ENCODE data around the gene ARSJ. TPM values are rescaled to one million over a fixed set of nuclear protein-coding genes. Genes with fewer than 3 reads are reported as not detected.

The ARSJ gene
- total and polyA plus RNA-seq, 11 donors, result 0.30 to 7.0 (median 1.7) TPM

DNA sequence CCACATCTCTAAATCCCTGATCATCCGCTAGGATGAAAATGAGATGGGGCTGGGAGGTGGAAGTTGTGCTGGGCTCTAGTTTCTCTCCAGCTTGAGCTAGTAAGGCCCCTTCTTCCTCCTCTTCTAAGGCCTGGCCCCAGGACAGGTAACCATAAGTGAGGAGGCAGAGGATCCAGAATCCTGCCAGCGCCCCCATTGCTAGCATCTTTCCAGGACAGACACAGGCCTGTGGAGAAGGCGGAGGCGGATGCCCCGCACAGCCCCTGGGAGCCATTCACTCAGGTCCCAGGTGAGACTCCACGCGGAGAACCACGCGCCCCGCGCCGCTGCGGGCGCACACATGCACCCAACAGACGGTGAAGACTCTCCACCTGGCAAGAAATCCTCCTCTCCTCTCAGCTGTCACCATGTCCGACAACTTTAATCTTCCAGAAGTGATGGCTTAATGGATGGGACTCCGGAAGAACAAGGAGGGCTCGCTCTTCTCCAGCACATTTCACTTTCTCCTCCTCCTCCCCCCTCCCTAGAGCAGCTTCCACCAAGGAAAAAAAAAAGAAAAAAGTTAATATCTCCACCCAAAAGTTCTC is 793 bp downstream of the ARSJ start:
- Histone ChIP-seq H3K4me1 (peaks cover 0 to 18% (median 0%) of the 10 kb centered on the region in 12 donors), H3K27me3 (peaks cover 0 to 32% (median 0%) of the 10 kb centered on the region in 9 donors), H3K9me3 (peaks cover 0 to 14% (median 8%) of the 10 kb centered on the region in 12 donors), H3K4me3 (peak overlapping the region; percentile 31 to 80 (median 60)), H3K36me3 (no peaks in the 10 kb centered on the region), H3K27ac (peak overlapping the region in 11 of 12 donors; percentile 29 to 84 (median 68))
- intact Hi-C loops (cut with DNase I), result no loop called here
- DNase-seq (peak in 2 of 5 donors; percentile 19 to 46), ATAC-seq (peak; percentile 24 to 38 (median 26))
- 40 to 63% (median 45%) methylated on average over 16 to 18 of the region's 18 CpGs for WGBS, 4 donors
- TF ChIP-seq CTCF (IDR thresholded peaks at IDR 0.05) (no peak), POLR2A (IDR thresholded peaks at IDR 0.05) (no peak)

DNA sequence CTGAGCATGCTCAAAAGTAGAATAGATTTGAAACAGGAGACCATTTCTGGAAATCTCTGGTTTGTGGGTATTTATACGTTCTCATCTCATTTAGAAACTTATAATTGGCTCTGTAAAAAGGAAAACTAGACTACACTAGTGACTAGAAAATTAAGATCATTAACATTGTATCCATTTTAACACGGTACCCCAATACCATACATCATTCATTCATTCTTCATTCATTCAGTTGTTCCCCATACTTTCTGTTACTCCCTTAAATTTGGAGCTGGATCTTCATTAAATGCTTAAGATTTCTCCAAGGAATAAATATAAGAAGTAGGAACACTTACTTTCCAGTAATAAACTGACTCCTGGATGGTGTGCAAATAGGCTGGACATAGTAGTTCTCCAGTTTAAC is 1.3 kb downstream of the ARSJ start:
- 73 to 83% (median 77%) methylated on average over 2 of the region's 2 CpGs for WGBS, 4 donors
- no peak for TF ChIP-seq POLR2A (IDR thresholded peaks at IDR 0.05)
- no peak for TF ChIP-seq CTCF (IDR thresholded peaks at IDR 0.05)
- H3K36me3 ChIP-seq, result no peaks in the 10 kb centered on the region
- H3K27ac ChIP-seq, result peak overlapping the region in 5 of 12 donors; percentile 9 to 81 (median 80)
- peaks cover 0 to 32% (median 0%) of the 10 kb centered on the region in 9 donors for H3K27me3 ChIP-seq
- H3K4me1 ChIP-seq, result peaks cover 0 to 18% (median 0%) of the 10 kb centered on the region in 12 donors
- peaks cover 0 to 14% (median 8%) of the 10 kb centered on the region in 12 donors for H3K9me3 ChIP-seq
- peak overlapping the region in 11 of 12 donors; percentile 44 to 80 (median 61) for H3K4me3 ChIP-seq
- DNase-seq (no peak), ATAC-seq (no peak)
- intact Hi-C loops (cut with DNase I), result no loop called here

DNA sequence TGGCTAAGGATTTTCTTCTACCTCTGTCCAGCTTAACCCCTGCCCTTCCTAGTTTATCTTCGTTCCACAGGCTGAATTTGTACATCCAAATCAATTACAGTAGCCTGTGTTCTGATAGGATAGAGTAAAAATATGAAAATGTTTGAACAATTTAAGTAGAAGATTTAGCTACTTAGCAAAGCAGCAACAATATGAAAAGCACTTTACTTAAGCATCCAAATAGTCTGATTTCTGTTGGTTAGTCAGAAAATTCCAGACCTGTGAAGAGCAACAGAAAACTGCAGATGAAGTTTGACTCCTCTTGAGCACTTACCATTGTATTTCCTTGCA is 2.0 kb downstream of the ARSJ start:
- H3K27ac ChIP-seq, result peak overlapping the region in 6 of 12 donors; percentile 9 to 81 (median 33)

More for the DNA sequence above, 2.0 kb downstream of the ARSJ start:
- DNase-seq (no peak), ATAC-seq (no peak)
- 56 to 73% (median 61%) methylated on average over 1 of the region's 1 CpG for WGBS, 4 donors
- H3K4me3 ChIP-seq, result peak overlapping the region in 8 of 12 donors; percentile 53 to 80 (median 64)
- intact Hi-C loops (cut with DNase I), result no loop called here
- H3K36me3 ChIP-seq, result no peaks in the 10 kb centered on the region
- TF ChIP-seq POLR2A (IDR thresholded peaks at IDR 0.05), result no peak
- no peak for TF ChIP-seq CTCF (IDR thresholded peaks at IDR 0.05)
- peaks cover 0 to 14% (median 8%) of the 10 kb centered on the region in 12 donors for H3K9me3 ChIP-seq
- peaks cover 0 to 18% (median 0%) of the 10 kb centered on the region in 12 donors for H3K4me1 ChIP-seq
- H3K27me3 ChIP-seq, result peaks cover 0 to 32% (median 0%) of the 10 kb centered on the region in 9 donors

Measured in heart left ventricle (tissue), 16 donors.